AG08395 (cell line): ENCODE data around the gene OR2T5.
"Not testable (repeated sequence)": the region's sequence is repeated elsewhere in the genome, so short reads cannot be mapped to it uniquely, and the experiment has no call there.

ENCODE experiments used
- DNase-seq: peaks from one replicate; pipeline ENCODE4 v3.0.0; 2012; ENCODE audit warnings: mixed read lengths, low spot score

The OR2T5 gene, protein sequence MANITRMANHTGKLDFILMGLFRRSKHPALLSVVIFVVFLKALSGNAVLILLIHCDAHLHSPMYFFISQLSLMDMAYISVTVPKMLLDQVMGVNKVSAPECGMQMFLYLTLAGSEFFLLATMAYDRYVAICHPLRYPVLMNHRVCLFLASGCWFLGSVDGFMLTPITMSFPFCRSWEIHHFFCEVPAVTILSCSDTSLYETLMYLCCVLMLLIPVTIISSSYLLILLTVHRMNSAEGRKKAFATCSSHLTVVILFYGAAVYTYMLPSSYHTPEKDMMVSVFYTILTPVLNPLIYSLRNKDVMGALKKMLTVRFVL

DNA sequence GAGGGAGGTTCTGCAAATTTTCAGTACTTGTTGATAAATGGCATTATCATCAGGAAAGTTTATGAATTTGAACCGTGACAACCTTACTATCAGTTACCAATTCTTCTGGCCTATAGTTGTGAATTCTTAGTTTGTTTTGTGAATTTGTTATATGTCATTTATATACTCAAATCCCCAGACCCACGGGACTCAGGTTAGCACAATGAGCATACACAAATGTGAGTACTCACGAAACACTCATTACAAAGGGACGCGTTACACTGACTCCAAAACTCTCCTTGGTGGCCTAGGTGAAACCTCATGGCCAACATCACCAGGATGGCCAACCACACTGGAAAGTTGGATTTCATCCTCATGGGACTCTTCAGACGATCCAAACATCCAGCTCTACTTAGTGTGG, at the start of gene OR2T5:
TSS of gene OR2T5 (plus strand) at position 301 of the 400 bp plus-strand sequence. CDS start at position 301, 0 bp downstream.
- DNase-seq = not testable (repeated sequence)

- DNase-seq = not testable (repeated sequence)
Measured at GRCh38 chr1:248438668-248439067, 49.7 kb upstream of the OR2T5 start.

- DNase-seq = not testable (repeated sequence)
Measured at GRCh38 chr1:248439283-248439682, 49.1 kb upstream of the OR2T5 start.

DNA sequence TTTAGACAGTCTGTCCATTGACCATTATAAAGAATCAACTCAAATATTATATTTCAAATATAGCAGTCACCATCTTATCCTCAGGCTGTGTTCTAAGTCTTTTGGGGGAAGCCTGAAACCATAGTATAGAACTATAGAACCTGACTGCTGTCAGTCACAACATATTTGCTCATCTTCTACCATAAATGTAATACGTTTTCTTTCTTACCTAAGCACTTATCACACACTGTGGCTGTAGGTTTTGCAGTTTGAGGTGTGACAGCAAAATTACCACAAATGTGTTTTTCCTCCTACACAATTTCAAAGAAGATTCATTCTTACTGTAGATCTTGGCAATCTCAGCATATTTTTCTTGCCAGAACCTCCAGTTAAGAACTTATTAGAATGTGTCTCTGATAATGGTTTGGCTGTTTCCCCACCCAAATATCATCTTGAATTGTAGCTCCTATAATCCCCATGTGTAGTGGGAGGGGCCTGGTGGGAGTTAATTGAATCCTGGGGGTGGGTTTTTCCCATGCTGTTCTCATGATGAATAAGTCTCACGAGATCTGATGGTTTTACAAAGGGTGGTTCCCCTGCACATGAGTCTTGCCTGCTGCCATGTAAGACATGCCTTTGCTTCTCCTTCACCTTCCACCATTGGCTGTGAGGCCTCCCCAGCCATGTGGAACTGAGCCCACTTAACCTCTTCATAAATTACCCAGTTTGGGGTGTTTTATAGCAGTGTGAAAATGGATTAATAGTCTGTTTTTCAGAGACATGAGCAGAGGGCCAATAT, 45.7 kb upstream of the OR2T5 start:
- DNase-seq = not testable (repeated sequence)

GRCh38 chr1:248444603-248445002, 43.8 kb upstream of the OR2T5 start:
- not testable (repeated sequence) for DNase-seq

GRCh38 chr1:248445399-248445798, 43.0 kb upstream of the OR2T5 start, which contains the start of gene OR2T2:
TSS of gene OR2T2 (plus strand) at chr1:248445637. CDS start at chr1:248452798, 7,161 bp downstream.
- DNase-seq = not testable (repeated sequence)

GRCh38 chr1:248448409-248449074, 39.8 kb upstream of the OR2T5 start:
- not testable (repeated sequence) for DNase-seq

GRCh38 chr1:248449821-248450465, 38.4 kb upstream of the OR2T5 start:
- DNase-seq = not testable (repeated sequence)

- not testable (repeated sequence) for DNase-seq
Measured at GRCh38 chr1:248450466-248451145, 37.8 kb upstream of the OR2T5 start.

DNA sequence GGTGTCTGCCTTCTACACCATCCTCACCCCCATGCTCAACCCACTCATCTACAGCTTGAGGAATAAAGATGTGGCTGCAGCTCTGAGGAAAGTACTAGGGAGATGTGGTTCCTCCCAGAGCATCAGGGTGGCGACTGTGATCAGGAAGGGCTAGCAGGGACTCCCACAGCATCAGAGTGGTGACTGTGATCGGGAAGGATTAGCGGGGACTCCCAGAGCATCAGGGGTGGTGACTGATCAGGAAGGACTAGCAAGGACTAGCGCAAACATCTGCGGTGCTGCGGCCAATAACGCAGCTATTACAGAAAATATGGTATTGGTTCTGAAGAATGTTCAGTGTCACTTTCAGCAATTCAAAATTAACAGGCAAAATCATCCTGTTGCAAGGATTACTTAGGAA, 34.8 kb upstream of the OR2T5 start:
- not testable (repeated sequence) for DNase-seq

GRCh38 chr1:248455045-248455444, 33.3 kb upstream of the OR2T5 start:
- DNase-seq = not testable (repeated sequence)

GRCh38 chr1:248456635-248457034, 31.8 kb upstream of the OR2T5 start:
- DNase-seq = not testable (repeated sequence)

DNA sequence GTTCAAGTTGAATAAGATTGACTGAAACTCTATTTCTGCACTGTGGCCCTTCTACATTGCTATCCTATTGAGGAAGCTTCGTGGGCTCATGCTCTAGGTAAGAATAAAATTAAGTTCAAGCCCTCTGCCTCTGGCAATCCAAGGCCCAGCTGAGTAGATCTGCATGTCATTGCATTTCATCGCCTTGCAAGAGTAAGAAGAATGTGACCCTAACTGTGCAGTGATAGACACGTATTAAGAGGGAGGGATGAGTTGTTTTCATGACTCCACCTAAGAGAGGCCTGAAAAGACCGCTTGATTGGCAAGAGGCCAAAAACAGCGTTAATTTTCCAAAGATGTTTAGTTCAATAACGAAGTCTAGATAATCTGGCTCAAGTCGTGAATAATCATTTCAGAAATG, 29.3 kb upstream of the OR2T5 start:
- not testable (repeated sequence) for DNase-seq

DNA sequence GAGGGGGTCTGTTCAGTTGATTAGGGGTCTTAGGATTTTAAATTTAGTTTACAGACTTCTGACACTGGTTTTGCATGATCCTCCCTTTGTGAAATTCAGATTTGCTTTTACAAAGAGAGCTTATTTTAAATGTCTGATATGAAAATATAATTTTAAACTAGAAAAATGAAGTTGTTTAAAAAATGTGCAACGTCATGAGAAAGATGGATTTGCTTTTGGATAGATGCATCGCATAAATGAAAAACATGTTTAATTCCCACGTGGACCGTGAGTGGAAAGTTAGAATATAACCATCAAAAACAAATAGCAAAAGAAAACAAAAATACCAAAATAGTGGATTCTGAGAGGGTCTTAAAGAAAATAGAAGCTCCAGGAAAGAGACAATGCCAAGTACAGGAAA, 17.2 kb upstream of the OR2T5 start:
- DNase-seq = no peak

GRCh38 chr1:248472111-248472510, 16.3 kb upstream of the OR2T5 start:
- not testable (repeated sequence) for DNase-seq

- not testable (repeated sequence) for DNase-seq
Measured at GRCh38 chr1:248473051-248473450, 15.3 kb upstream of the OR2T5 start, which contains the start of gene OR2T3. TSS of gene OR2T3 (plus strand) at chr1:248473351. CDS start at chr1:248473351, 0 bp downstream.

DNA sequence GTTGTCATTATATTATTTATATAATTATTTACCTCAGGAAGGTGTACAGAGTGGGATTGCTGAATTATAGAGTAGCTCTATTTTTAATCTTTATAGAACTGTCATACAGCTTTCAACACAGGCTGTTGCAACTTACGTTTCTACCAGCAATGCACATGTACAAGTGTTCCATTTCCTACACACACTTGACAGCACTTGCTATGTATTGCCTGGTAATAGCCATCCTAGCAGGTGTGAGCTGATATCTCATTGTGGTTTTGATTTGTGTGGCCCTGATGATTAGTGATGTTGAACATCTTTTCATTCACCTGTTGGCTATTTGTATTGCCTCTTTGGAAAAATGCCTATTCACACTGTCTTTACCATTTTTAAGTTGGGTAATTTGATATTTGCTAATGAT, 12.7 kb upstream of the OR2T5 start:
- DNase-seq = not testable (repeated sequence)

DNA sequence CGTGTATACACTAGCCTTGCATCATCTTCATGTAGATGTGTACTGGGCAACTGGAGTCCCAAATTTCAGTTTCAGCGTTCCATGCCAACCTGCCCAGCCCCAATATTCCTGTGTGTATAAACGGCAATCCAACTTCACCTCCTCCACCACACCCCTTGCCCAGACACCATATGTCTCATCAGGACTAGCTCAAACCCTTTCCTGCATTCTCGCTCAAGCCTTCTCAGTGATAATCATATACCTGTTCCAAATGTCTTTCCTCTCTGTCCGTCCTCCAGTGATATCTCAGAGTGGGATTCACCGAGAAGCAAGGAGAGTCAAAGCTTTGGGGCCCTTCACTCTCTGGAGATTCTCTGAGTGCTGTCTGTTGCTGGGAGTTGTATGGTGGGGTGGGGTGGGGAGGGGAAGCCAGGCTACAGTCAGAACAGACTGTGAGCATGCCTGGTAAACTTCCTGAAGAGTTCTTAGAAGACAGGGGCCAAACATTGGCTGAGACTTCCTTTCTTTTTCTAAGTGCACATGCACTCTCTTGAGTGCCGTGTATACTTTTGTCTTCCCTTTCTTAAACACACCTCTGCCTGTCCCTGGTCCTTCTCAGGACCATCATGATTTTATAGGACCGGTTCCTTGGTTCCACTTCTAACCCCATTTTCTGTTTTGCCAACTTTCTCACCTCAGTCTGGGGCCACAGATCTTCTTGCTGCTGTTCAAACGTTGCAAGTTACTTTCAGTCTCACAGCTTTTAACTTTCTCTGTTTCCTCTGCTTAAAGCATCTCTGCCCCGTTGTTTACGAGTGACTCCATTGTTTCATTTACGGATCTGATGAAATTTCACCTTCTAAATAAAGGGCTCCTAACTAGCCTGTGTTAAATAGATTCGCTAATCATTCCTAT, 6.5 kb upstream of the OR2T5 start:
- not testable (repeated sequence) for DNase-seq

GRCh38 chr1:248496661-248497060, 8.3 kb downstream of the OR2T5 start:
- DNase-seq = not testable (repeated sequence)
